Activated CD4-positive, alpha-beta T cell treated with anti-CD3 and anti-CD28 coated beads, Interleukin-2, amount 50 U/mL, for 1 hour (primary cell): ENCODE measurements around the gene IKZF3.
"Not testable (repeated sequence)": the region's sequence is repeated elsewhere in the genome, so short reads cannot be mapped to it uniquely, and the experiment has no call there.

Experiments used
- DNase-seq: peaks from one replicate; pipeline ENCODE4 v3.0.0-alpha.2; 2020

IKZF3 gene

DNA sequence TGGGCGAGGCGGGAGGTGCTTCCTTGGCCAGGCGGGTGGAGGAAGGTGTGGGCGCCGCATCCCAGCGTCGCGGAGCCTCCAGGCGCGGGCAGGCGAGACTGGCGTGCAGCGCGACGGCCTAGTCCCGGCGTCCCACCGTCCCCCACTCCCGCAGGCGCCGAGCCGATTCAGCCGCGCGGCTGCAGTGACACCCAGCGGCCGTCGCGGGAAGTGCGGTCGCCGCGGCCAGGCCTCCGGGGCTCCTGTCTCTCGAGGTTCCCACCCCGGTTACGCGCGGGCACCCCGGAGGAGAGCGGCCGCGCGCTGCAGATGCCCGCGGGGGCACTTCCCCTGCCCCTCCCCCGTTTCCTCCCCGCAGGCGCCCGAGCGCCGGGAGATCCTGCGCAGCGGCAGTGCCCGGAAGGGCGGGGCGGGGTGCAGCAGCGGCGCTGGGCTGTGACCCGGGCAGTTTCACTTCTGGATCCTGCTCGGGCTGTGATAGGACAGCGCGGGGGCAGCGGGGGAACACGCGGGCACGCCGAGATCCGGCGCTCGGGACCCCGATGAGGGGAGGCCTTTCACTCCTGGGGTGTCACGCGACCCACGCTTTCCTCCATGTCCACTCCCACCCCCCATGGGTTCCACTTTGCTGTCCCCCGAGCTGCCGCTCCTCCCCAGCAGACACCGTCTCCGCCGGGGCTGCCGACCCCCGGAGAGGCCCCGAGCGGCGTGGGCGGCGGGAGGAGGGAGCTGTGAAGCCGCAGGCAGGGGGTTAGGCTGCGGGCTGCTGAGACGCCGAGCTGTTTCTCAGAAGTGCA is 109.8 kb downstream of the IKZF3 start:
- peak; percentile 95 for DNase-seq

DNA sequence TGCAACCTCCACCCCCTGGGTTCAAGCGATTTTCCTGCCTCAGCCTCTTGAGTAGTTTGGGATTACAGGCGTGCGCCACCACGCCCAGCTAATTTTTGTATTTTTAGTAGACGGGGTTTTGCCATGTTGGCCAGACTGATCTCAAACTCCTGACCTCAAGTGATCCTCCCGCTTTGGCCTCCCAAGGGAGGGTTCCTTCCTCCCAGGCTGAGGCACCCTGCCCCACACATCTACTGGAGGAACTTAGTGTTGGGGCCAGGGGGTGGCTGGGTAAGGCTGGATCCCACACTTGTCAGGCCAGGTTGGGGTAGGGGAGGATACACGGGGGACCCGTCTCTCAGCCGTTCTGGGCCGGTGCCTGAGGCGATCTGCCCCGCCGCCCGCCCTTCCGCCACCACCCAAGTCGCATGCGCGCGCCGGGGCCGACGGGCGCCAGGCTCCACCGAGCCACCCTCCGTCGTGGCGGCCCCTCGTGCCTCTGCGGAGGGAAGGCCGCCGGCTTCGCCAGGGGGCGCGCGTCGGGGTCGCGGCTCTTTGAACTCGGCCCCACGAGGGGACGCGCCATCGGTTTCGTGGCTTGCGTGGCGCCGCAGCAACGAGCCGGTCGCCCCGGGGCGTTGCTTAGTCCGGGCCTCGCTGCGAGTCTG is 110.5 kb downstream of the IKZF3 start:
- DNase-seq = peak; percentile 64

DNA sequence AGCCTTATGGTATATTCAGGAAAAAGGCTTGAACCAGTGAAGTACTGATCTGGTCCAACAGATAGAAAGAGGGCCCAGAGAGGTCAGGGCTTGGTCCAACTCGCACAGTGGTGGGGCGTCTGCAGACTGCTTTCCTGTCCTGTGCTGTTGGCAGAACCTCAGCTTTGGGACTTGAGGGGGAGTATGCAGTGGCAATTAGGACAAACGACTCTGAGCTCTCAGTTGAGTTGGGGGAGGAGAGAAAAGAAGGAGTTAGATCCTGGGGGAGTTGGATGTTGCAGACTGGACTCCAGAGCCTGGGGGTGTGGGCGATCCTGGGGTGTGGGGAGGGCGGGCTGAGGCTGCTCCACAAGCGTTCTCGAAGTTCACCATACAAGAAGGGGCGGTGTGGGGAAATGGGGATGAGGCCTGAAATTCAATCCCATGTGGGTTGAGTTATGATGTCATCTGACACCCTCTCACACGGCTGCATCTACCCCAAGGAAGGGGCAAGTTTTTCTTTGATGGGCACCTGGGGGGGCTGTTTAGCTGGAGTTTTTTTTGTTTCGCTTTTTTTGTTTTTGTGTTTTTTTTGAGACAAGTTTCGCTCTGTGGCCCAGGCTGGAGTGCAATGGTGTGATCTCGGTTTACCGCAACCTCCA is 111.8 kb downstream of the IKZF3 start:
- DNase-seq = no peak

DNA sequence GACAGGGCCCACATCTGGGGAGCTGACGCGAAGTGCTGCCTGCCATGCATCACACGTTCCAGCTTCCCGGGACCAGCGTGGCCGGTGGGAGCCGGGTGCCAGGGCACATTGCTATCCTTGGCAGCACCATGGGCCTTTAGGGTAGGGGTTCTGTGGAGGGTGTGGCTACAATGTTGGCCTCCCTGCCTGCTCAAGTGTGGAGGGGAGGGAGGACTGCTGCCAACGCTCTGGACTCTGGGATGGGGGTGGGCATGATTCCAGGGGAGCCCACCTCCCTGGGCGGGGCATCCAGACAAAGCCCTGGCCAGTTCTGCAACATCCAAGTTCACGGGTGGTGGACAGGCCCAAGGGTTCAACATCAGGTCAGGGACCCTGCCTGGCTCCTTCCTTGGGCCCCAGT is 112.5 kb downstream of the IKZF3 start:
- no peak for DNase-seq

DNA sequence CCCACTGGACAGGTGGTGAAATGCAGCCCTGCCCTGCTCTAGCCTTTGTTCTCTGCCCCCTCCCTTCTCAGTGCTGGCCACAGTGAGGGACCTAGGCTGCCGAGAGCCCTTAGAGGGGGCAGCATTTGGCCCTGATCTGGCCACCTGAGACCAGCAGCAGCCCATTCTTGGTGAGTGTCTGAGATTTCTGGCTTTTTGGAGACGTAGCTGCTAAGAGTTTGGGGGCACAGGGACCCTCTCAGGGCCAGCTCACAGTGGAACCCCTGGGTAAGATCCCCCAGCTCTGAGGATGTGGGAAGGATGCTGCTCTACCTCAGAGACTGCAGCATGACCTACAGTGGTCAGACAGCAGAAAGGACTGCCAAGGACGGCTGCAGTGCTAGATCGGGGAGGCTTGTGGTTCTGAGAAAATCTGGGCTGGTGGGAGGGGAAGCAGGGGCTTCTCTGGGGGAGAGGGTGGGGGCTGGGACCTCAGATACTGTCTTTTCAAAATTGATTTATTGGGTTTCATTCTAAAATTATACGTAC is 113.0 kb downstream of the IKZF3 start:
- no peak for DNase-seq

DNA sequence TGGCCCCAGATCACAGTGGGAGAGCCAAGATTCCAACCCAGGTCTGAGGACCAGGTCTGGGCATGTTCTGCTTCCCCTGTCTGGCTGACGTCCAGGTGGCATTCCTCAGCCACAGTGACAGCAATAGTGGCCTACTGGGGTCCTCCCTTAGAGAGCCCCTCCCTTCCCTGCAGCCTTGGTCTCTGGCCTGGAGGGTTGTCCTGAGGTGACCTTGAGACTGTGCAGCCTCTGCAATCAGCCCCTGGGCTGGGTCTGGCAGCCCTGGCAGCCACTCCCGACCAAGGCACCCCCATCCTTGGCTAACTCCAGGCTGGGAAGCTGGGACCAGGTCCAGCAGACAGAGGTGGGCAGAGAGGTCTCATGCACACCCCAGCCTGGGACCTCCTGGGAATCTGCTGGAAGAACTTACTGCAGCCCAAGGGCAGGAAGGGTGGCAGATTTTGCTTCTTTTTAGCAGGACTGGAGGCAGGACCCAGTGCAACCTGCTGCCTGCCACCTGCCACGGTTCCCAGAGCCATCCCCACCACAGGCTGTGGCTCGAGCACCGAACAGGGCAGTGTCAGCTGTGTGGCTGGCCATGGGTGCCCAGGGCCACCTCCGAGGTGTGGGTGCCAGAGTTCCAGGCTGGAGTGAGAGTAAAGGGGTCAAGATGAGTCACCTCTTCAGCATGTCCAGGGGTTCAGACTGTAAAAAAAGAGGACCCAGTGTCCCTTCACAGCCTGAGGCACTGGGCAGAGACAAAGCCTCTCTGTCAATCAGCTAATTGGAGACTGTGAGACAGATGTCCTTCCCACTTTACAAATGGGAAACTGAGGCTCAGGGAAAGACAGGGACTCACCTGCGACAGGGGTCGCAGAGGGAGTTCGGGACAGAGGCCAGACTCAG is 113.7 kb downstream of the IKZF3 start:
- DNase-seq = no peak

DNA sequence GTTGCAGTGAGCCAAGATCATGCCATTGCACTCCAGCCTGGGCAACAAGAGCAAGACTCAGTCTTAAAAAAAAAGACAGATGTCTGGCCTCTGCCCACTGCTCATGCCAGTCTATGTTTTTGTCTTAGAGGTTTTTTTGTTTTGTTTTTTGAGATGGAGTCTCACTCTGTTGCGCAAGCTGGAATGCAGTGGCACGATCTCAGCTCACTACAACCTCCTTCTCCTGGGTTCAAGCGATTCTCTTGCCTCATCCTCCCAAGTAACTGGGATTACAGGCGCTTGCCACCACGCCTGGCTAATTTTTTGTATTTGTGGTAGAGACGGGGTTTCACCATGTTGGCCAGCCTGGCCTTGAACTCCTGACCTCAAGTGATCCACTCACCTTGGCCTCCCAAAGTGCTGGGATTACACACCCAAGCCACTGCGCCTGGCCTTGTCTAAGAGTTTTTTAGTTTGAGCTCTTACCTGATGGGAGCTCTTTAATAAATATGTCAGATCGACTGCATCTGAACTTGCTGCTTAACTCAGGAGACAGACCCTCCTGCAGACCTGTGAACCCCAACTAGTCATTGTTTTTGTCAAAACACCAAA is 115.6 kb downstream of the IKZF3 start:
- DNase-seq = not testable (repeated sequence)

DNA sequence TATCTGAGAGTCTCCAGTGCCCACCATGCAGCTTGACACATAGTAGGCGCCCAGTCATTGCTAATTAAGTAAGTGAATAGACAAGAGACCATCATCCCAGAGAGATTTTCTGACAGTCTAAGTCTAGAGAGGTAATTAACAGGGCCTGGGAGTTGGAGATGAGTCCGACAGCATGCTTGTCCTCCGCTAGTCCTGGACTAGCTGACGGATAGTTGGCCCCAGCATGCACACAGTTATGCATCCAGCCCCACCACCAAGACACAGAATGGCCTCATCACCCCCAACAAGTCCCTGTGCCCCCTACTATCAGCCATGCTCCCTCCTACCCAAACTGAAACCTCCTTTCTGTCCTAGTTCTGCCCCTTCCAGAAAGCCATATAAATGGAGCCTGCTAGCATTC is 116.4 kb downstream of the IKZF3 start:
- DNase-seq = no peak

DNA sequence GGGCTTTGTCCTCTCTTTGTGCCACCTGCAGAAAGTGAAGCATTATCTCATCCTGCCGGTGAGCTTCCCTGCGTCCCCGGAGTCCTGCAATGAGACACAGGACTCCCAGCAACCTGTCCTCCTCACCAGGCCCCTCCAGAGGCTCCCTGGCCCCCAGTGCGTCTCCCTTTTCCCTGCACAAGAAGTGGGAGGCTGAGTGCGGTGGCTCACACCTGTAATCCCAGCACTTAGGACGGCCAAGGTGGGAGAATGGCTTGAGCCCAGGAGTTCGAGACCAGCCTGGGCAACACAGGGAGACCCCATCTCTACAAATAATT is 118.0 kb downstream of the IKZF3 start:
- DNase-seq = no peak

DNA sequence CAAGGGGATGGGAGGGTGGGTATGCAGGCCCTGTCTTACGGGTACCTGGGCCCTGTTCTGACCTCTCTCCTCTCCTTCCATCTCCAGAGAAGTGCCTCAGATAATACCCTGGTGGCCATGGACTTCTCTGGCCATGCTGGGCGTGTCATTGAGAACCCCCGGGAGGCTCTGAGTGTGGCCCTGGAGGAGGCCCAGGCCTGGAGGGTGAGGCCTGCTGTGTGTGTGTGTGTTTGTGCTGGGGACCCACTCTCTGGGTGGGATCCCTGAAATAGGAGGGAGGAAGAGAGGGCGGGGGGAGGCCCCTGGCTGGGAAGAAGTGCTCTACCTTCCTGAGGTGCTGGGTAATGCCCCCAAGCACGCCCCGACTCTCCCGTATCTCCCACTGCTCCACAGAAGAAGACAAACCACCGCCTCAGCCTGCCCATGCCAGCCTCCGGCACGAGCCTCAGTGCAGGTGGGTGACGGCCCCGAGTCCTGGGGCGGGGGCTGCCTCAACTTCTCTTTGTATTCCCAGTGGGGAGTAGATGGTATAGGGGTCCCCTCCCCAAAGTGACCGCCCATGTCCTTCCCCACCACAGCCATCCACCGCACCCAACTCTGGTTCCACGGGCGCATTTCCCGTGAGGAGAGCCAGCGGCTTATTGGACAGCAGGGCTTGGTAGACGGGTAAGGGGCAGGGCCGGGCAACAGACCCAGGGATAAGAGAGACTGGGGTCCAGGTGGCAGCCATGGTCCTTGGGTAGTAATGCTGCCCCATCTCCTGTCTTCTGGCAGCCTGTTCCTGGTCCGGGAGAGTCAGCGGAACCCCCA is 118.6 kb downstream of the IKZF3 start:
- no peak for DNase-seq

DNA sequence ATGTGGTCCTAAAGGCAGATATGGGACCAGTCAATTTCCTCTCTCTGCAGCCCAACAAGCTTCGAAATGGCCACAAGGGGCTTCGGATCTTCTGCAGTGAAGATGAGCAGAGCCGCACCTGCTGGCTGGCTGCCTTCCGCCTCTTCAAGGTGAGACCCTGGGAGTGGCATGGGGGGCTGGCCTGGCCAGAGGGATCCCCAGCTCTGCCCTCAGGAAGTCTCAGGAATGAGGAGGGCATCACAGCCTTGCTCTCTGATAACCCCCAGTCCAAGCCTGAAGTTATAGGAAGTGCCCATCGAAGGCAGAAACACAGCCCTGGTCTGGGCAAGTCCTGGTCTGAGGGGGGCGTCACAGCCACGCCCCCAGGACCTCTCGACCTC is 119.3 kb downstream of the IKZF3 start:
- no peak for DNase-seq

DNA sequence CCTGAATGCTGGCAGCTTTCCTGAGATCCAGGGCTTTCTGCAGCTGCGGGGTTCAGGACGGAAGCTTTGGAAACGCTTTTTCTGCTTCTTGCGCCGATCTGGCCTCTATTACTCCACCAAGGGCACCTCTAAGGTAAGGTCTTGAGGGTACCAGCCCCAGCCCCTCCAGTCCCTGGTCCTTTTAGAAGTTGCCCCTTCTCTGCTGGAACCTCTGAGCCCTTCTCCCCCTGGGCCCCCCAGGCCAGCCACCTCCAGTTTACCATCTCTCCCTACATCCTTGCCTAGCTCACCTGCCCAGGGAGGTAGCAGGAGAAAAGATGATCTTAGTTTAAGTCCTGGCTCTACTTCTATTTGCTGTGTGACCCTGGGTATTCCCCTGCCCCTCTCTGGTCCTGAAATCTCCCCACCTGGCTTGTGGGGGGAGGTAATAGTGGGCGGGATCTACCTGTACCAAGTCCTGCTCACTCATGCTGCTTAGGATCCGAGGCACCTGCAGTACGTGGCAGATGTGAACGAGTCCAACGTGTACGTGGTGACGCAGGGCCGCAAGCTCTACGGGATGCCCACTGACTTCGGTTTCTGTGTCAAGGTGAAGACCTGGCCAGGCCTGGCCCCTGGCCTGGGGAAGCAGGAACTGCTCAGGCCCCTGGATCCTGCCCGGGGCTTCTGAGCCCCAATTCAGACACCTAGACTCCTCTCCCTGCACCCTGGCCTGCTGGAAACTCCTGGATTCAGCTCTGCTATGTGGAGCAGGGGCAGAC is 119.9 kb downstream of the IKZF3 start:
- DNase-seq = no peak

DNA sequence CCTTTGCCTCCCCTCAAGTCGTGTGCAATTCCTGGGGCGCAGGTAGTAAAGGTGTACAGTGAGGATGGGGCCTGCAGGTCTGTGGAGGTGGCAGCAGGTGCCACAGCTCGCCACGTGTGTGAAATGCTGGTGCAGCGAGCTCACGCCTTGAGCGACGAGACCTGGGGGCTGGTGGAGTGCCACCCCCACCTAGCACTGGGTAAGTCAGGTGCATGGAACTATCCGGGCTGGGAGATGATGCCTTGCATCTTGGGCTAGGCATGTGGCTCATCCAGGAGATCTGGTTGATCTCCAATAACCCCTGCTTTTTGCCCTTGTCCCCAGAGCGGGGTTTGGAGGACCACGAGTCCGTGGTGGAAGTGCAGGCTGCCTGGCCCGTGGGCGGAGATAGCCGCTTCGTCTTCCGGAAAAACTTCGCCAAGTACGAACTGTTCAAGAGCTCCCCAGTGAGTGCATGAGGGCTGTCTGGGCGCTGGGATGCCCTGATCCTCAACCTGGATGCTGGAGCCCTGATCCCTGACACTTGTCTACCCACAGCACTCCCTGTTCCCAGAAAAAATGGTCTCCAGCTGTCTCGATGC is 121.2 kb downstream of the IKZF3 start:
- DNase-seq = no peak

DNA sequence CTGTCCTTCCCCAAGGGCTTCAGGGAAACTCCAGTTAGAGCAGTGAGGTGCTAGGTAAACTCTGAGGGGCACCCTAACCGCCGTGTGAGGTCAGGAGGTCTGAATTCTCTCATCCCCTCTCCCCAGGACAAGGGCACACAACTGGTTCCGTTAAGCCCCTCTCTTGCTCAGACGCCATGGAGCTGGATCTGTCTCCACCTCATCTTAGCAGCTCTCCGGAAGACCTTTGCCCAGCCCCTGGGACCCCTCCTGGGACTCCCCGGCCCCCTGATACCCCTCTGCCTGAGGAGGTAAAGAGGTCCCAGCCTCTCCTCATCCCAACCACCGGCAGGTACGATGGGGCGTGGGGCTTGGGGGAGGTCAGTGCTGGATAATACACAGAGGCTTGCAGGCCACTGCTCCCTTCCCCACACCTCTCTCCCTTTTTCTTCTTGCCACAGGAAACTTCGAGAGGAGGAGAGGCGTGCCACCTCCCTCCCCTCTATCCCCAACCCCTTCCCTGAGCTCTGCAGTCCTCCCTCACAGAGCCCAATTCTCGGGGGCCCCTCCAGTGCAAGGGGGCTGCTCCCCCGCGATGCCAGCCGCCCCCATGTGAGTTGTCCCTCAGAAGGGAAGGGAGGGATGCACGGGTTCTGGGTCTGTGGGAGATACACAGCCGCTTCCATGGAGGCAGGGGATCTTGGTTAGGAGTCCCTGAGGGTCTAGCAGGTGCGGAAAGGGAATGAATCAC is 121.8 kb downstream of the IKZF3 start:
- DNase-seq = no peak

DNA sequence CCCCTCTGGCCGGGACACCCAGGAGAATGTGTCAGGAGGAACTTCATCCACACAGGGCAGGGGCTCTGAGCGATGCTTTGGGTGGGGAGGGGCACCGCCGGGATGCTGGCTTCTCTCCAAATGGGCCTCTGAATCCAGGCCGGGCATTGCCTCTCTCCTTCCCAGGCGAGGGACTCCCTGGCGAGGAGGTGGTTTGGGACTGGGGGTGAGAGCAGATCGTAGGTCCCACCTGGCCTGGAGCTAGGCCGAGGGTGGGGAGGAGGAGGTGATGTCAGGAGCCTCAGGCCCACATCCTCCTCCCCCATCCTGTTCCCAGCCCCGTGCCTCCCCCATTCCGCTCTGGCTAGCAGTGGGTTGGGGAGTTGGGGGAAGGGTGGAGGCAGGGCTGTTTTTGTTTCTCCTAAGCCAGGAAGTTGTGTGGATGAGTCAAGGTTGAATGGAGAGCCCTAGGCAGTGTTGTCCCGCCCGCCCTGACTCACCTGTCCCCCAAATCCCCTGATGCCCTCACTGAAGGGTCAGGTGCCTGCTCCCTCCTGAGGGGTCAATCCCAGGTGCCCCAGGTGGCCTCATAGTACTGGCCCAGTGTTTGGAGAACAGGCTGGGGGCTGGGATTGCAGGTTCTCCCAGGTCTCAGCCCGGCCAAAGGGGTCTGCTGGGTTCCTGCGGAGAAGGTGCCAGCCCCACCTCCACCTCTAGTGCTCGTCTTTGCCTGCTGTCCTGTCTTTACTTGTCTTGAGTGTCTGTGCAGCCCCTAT is 123.6 kb downstream of the IKZF3 start:
- no peak for DNase-seq

DNA sequence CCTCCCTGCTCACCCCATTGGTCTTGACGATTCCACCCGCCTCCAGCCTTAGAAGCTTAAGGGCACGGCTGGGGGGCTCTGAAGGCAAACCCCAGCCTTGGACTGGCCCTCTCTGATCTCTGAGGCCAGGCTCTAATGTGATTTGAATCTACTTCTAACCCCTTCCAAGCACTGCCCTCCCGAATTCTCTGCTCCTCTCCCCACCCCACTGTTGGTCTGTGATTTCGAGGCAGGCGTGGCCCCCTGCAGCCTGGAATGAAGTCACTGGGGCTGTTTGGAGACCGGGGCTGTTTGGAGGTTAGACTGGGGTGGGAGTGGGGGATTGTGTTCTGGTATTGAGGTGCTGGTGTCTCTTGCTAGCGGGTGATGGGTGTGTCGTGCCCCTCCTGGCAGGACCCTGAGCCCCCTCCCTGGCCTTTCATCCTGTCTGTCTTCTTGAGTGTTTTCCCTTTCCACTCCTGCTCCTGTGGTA is 124.2 kb downstream of the IKZF3 start:
- no peak for DNase-seq

DNA sequence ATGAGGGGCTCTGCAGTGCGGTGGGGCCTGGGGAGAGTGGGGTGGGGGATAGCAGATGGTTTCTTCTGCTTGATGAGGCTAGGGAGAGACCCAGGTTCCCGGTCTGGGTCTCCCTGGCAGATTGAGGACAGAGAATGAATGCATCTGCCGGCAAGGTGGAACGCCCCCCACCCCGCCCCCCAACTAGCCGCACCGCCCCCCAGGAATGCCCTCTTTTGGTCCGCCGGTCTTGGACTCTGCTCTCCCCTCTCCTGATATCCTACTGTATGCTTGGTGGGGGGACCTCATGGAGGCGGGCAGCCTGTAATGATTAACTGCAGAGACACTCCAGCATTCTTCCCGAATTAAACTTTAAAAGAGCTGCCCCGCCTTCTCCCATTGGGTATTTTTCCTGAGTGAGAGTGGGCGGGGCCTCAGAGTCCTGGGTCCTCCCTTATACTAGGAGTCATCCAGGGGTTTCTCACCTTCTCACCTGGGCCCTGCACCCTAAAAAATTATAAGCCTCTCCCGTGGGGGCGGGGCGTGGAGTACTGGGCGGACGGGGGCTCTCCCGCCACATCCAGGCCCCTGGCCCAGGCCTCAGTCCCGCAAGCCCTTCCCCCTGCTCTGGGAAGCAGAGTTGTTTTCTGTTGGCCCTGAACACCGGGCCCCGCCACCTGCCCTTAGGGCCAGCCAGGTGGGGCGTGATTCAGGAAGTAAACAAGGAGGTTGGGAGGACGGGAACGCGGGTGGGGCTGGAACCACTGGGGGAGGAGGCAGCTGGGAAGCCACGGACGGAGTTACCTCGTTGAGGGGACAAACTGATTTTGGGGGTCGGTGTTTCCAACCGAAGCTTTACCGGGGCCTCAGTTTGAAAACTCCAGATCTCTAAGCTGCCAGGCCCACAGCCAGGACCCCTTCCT is 124.9 kb downstream of the IKZF3 start:
- DNase-seq = no peak

DNA sequence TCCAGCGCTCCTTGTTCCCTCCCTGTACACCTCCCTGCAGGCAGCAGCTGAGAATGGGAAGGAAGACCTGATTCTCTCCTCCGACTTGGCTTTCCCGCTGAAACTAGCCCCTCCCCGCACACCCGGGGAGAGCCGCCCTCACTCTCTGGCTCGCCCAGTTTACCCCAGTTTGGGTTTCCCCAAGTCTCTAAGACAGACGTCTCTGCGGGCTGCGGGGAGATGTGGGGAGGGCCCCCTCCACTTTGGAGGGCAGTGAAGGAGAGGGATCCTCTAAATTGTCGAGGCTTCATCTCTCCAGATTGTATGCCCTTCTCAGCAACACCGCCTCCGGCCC is 125.6 kb downstream of the IKZF3 start:
- peak; percentile 57 for DNase-seq
